22Rv1 (cell line): Measurements from ENCODE around the gene LRRC14B.
"Not testable (repeated sequence)": the region's sequence is repeated elsewhere in the genome, so short reads cannot be mapped to it uniquely, and the experiment has no call there.

ENCODE experiments used
- H3K27ac ChIP-seq: fragments of 450-650 bp; 2 replicates; pipeline ENCODE4 v1.5.1; 2017
- ZFX ChIP-seq: fragments of 450-650 bp; IDR thresholded peaks from 2 replicates; pipeline ENCODE4 v1.6.1; 2017; ENCODE audit warnings: antibody characterized with exemption, borderline replicate concordance
- TF ChIP-seq, protein P1 (sequence below): fragments of 450-650 bp; IDR thresholded peaks from 2 replicates; pipeline ENCODE4 v1.5.1; 2017; ENCODE audit warnings: mild to moderate bottlenecking

The LRRC14B gene

DNA sequence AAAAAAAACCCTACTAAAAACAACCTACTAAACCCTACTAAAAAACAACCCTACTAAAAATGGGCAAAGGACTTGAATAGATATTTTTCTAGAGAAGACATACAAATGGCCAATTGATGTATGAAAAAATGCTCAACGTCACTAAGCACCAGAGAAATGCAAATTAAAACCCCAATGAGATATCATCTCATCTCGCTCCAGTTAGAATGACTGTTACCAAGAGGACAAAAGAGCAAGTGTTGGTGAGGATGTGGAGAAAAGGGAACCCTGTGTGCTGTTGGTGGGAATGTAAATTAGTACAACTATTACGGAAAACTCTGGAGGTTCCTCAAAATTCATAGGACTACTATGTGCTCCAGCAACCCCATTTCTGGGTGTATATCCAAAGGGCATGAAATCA is 37.6 kb downstream of the LRRC14B start:
- TF ChIP-seq, protein P1, sequence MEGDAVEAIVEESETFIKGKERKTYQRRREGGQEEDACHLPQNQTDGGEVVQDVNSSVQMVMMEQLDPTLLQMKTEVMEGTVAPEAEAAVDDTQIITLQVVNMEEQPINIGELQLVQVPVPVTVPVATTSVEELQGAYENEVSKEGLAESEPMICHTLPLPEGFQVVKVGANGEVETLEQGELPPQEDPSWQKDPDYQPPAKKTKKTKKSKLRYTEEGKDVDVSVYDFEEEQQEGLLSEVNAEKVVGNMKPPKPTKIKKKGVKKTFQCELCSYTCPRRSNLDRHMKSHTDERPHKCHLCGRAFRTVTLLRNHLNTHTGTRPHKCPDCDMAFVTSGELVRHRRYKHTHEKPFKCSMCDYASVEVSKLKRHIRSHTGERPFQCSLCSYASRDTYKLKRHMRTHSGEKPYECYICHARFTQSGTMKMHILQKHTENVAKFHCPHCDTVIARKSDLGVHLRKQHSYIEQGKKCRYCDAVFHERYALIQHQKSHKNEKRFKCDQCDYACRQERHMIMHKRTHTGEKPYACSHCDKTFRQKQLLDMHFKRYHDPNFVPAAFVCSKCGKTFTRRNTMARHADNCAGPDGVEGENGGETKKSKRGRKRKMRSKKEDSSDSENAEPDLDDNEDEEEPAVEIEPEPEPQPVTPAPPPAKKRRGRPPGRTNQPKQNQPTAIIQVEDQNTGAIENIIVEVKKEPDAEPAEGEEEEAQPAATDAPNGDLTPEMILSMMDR = no peak
- no peak for TF ChIP-seq ZFX
- no peak overlapping the region for H3K27ac ChIP-seq

DNA sequence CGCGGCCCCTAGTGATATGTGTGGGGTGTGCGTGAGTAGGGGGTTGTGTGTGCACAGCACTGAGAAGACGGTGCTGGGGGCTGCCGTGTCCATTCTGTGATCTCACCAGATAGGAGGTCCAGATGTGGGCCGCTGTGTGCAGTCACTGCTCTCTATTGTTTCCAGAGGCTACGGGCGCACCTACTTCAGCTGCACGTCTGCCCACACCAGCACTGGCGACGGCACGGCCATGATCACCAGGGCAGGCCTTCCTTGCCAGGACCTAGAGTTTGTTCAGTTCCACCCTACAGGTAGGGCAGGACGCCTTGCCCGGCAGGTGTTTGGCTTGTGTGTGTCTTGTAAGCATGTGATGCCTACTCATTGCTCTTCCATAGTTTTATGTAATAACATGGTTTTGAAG is 39.4 kb downstream of the LRRC14B start:
- TF ChIP-seq ZFX = no peak
- TF ChIP-seq, protein P1 = no peak
- no peak overlapping the region for H3K27ac ChIP-seq

DNA sequence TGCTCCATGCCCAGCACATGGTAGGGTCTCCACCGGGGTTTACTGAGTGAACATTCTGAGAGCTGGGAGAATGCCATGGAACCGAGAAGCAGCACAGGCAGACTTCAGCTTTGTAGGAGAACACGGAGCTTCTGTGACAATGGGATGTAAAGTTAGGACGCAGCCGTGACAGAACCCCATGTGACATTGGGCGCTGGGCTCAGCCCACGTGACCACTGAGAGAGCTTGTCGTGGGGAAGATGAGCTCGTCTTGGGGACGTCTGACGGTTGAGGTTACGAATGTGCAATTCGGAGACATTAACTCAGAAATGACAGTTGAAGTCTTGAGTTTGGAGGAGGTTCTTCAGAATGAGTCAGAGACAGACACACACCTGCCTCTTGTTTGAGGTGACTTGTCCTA is 40.4 kb downstream of the LRRC14B start:
- H3K27ac ChIP-seq = no peak overlapping the region

DNA sequence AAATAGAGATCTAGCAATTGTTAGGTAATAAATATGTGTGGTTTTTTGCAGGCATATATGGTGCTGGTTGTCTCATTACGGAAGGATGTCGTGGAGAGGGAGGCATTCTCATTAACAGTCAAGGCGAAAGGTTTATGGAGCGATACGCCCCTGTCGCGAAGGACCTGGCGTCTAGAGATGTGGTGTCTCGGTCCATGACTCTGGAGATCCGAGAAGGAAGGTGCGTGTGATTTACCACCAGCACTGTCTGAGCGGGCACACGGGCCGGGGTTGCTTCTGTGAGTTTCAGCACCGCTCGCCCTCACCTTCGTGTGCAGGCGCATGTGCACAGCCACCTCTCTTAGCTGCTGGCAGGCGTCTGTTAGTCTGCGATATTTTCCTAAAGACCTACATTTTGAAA is 42.1 kb downstream of the LRRC14B start:
- not testable (repeated sequence) for H3K27ac ChIP-seq

More for the DNA sequence above, 40.4 kb downstream of the LRRC14B start:
- TF ChIP-seq, protein P1 = no peak
- TF ChIP-seq ZFX = no peak

DNA sequence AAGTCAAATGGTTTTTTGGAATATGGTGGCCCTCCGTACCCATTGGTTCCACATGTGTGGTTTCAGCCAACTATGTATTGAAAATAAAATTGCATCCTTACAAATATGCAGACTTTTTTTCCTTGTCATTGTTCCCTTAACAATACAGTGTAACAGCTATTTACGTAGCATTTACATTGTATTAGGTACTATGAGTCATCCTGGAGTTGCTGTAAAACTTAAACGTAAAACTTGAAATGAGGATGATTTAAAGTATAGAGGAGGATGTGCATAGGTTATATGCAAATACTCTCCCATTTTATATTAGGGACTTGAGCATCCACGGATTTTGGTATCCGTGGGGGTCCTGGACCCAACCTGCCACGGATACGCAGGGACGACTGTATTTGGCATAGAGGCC is 43.2 kb downstream of the LRRC14B start:
- no peak overlapping the region for H3K27ac ChIP-seq
- no peak for TF ChIP-seq ZFX
- TF ChIP-seq, protein P1 = no peak

DNA sequence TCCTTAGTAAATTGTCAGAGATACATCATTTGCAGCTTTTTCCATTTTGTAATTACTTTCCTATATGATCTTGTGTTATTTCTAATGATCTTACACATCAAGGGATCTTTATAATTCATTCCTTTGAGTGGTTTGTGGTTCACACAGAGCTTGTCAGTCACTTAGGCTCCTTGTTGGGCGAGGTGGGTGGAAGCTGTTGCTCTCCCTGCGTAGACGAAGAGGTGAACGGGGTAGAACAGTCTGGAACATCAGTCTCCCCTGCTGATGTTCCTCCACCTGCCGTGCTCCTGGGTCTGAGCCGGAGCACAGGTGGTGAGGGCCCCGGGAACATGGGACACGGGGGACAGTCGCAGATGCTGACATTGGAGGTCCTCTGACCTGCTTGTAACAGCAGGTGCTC is 44.2 kb downstream of the LRRC14B start:
- H3K27ac ChIP-seq = not testable (repeated sequence)

DNA sequence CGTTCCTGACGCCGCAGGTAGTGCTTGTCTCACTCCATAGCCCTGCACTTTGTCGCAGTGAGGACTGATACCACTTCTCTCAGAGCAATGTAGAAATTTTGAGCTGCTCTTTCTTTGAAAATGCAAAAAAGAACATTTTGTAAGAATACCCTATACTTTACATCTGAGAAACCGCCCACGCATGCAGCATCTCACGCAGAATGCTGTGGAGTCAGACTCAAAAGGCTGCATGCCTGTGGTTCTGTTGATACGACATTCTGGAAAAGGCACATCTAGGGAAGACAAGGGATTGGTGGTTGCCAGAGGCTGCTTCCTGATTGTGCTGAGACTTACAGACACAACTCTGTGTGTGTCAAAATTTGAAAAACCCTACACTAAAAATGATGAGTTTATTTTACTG is 46.6 kb downstream of the LRRC14B start:
- H3K27ac ChIP-seq = not testable (repeated sequence)

DNA sequence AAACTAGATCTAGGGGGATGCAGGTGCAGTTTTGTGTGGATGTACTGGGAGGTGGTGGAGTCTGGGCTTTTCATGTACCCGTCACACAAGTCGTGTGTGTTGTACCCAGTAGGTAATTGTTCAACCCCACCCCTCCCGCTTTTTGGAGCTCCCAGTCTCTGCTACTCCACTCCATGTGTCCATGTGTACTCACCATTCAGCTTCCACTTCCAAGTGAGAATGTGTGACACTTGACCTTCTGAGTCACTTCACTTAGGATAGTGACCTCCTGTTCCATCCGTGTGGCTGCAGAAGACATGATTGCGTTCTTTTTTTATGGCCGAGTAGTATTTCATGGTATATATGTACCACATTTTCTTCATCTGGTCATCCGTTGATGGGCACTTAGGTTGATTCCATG is 49.3 kb downstream of the LRRC14B start:
- H3K27ac ChIP-seq = not testable (repeated sequence)

DNA sequence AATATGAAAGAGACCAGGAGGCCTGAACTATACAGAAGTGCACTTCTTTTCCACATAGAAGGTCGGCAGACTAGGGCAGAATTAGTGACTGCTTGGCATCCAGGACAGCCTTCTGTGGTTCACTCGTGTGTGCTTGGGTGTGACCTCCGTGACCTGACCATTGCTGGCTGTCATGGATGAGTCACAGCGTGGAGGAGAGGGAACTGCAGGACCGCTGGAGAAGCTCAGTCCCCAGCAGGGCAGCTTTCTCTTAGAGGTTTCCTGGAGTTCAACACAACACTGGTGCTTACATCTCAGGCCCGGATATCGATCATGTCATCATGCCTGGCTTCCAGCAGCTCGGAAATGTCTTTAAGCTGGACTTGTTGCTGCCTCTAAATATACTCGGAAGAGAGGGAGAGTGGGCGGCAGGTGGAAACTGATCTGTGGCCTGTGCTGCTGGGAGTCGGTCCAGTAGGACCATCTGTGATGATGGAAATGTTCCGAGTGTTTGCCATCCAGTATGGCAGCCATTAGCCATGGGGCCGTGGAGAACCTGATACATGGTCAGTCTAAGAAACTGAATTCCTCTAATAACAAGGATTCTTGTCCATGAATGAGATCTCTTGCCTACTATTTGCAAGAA is 49.9 kb downstream of the LRRC14B start:
- H3K27ac ChIP-seq = not testable (repeated sequence)

DNA sequence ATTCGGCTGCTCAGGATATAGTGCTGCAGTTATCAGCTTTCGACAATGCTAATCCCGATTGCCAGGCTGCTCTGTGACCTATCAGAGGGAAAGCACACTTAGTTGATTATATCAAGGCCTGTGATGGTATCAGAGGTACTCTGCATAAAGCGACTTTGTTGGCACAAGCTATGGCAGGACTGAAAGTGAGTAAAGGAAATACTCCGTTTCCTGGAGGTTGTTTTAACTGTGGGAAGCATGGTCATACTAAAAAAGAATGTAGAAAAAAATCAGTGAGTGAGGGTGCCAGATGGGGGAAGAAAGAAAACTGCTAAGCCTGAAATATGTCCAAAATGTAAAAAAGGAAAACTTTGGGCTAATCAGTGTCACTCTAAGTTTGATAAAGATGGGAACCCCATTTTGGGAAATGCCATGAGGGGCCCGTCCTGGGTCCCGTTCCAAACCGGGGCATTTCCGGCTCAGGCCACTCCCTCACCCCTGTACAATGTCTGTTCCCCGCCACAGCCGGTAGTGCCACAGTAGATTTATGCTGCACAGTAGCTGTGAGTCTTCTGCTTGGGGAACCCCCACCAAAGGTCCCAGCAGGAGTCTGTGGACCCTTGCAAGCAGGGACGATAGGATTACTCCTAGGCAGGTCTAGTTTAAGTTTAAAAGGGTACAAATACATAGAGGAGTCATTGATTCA is 52.5 kb downstream of the LRRC14B start:
- not testable (repeated sequence) for H3K27ac ChIP-seq

DNA sequence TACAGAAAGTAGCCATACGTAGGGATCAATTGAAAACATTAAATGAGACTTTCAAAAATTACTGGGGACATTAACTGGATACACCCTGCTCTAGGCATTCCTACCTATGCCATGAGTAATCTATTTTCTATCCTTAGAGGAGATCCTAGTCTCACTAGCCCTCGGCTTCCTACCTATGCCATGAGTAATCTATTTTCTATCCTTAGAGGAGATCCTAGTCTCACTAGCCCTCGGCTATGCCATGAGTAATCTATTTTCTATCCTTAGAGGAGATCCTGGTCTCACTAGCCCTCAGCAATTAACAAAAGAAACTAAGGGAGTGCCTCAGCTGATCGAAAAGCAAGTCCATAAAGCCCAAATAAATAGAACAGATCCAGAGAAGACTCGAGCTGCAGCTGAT is 54.4 kb downstream of the LRRC14B start:
- not testable (repeated sequence) for H3K27ac ChIP-seq
